Lower lobe of right lung (tissue), 2 donors: ENCODE measurements around the gene DCHS2. TPM values are rescaled to one million over a fixed set of nuclear protein-coding genes. Genes with fewer than 3 reads are reported as not detected.

ENCODE experiments used
- ATAC-seq, 2 donors: fragments of 200-7000 bp; cut with Tn5 transposase; one replicate each; pipeline ENCODE4 v1.9.1; 2020 to 2022; ENCODE audit warnings: mild to moderate bottlenecking in 2 of 2, moderate library complexity in 2 of 2
- DNase-seq: peaks from one replicate; pipeline ENCODE4 v3.0.0-alpha.2; 2020
- H3K27ac ChIP-seq: fragments of 200-600 bp; one replicate; pipeline ENCODE4 v1.8.0; 2022
- H3K27me3 ChIP-seq: fragments of 200-600 bp; one replicate; pipeline ENCODE4 v1.8.0; 2022; ENCODE audit warnings: low read depth
- H3K36me3 ChIP-seq: fragments of 200-600 bp; one replicate; pipeline ENCODE4 v1.8.0; 2022; ENCODE audit warnings: mild to moderate bottlenecking
- H3K4me1 ChIP-seq: fragments of 200-600 bp; one replicate; pipeline ENCODE4 v1.8.0; 2022
- H3K4me3 ChIP-seq: fragments of 200-600 bp; one replicate; pipeline ENCODE4 v1.8.0; 2022; ENCODE audit warnings: mild to moderate bottlenecking
- H3K9me3 ChIP-seq: fragments of 200-600 bp; one replicate; pipeline ENCODE4 v1.8.0; 2022
- CTCF ChIP-seq: fragments of 200-600 bp; IDR thresholded peaks from one replicate; pipeline ENCODE4 v1.8.0; 2022; ENCODE audit warnings: antibody characterized with exemption, mild to moderate bottlenecking
- intact Hi-C: fragments of 100-400 bp; cut with DNase I; formaldehyde crosslinking; loops from one replicate; pipeline ENCODE4 v1.11.0; 2022
- total RNA-seq: library from RNA; stranded (reverse); fragmentation: NEBNext Ultra II Directional; extraction: Animal tissue kit (Norgen Biotek cat#: 25700); gene quantifications from one replicate; pipeline ENCODE4 v1.2.1, GENCODE V29; 2021
- donor health status: DM: no; HTN: yes; CAD: no; lungs with severe emphysema.

DCHS2 gene
- total RNA-seq, 1 donor from 2014 or later = 0.53 TPM

- Histone ChIP-seq H3K4me1 (no peaks in the 10 kb centered on the region), H3K27me3 (no peaks in the 10 kb centered on the region), H3K9me3 (no peaks in the 10 kb centered on the region), H3K36me3 (no peaks in the 10 kb centered on the region), H3K4me3 (no peak overlapping the region), H3K27ac (no peak overlapping the region)
- ATAC-seq = no peak
- no peak for DNase-seq
- intact Hi-C loops = no loop called here
- TF ChIP-seq CTCF = no peak
Measured at GRCh38 chr4:154478547-154478946, 13.1 kb downstream of the DCHS2 start.

- H3K4me1 ChIP-seq = no peaks in the 10 kb centered on the region
- H3K4me3 ChIP-seq = no peak overlapping the region
- no peaks in the 10 kb centered on the region for H3K9me3 ChIP-seq
- ATAC-seq = no peak
- intact Hi-C loops = no loop called here
- no peaks in the 10 kb centered on the region for H3K36me3 ChIP-seq
- H3K27ac ChIP-seq = no peak overlapping the region
- H3K27me3 ChIP-seq = no peaks in the 10 kb centered on the region
- TF ChIP-seq CTCF = no peak
- DNase-seq = no peak
Measured at GRCh38 chr4:154478128-154478527, 13.5 kb downstream of the DCHS2 start.

- H3K4me3 ChIP-seq = no peak overlapping the region
- H3K27ac ChIP-seq = no peak overlapping the region
- no peaks in the 10 kb centered on the region for H3K27me3 ChIP-seq
- H3K9me3 ChIP-seq = no peaks in the 10 kb centered on the region
- no peaks in the 10 kb centered on the region for H3K4me1 ChIP-seq
- ATAC-seq = no peak
- TF ChIP-seq CTCF = no peak
- intact Hi-C loops = no loop called here
- DNase-seq = no peak
- H3K36me3 ChIP-seq = no peaks in the 10 kb centered on the region
Measured at GRCh38 chr4:154476232-154476631, 15.4 kb downstream of the DCHS2 start.

- Histone ChIP-seq H3K4me1 (no peaks in the 10 kb centered on the region), H3K9me3 (no peaks in the 10 kb centered on the region), H3K36me3 (no peaks in the 10 kb centered on the region), H3K27me3 (no peaks in the 10 kb centered on the region), H3K27ac (no peak overlapping the region), H3K4me3 (no peak overlapping the region)
- intact Hi-C loops = no loop called here
- no peak for TF ChIP-seq CTCF
- DNase-seq = no peak
- ATAC-seq = no peak
Measured at GRCh38 chr4:154475820-154476219, 15.8 kb downstream of the DCHS2 start.

GRCh38 chr4:154473497-154473896, 18.1 kb downstream of the DCHS2 start:
- DNase-seq = no peak

More at GRCh38 chr4:154473497-154473896, 18.1 kb downstream of the DCHS2 start:
- H3K4me3 ChIP-seq = no peak overlapping the region
- H3K9me3 ChIP-seq = no peaks in the 10 kb centered on the region
- no peaks in the 10 kb centered on the region for H3K27me3 ChIP-seq
- TF ChIP-seq CTCF = no peak
- H3K36me3 ChIP-seq = no peaks in the 10 kb centered on the region
- no peak overlapping the region for H3K27ac ChIP-seq
- no peaks in the 10 kb centered on the region for H3K4me1 ChIP-seq
- no peak for ATAC-seq
- intact Hi-C loops = no loop called here
